GM19324 (cell line): ENCODE results near the gene PALLD.

Experiments used
- ATAC-seq: cut with Tn5 transposase; IDR thresholded peaks from one replicate; pipeline ENCODE4 v1.9.1; 2021; ENCODE audit warnings: mild to moderate bottlenecking, moderate library complexity; ENCODE audit not compliant: unreplicated experiment, low FRiP score

Gene PALLD

GRCh38 chr4:168955674-168956073 is 458.8 kb downstream of the PALLD start:
- ATAC-seq = no peak

GRCh38 chr4:168960716-168961115 is 463.9 kb downstream of the PALLD start:
- no peak for ATAC-seq

- ATAC-seq = no peak
These were observed 475.7 kb downstream of the PALLD start for GRCh38 chr4:168972596-168972995.
